Measurements from ENCODE around the gene MRPS34. TPM values are rescaled to one million over a fixed set of nuclear protein-coding genes. Genes with fewer than 3 reads are reported as not detected.

The MRPS34 gene
- total and polyA plus RNA-seq, 4 donors = 40.1 to 110 (median 100) TPM

- no peak for TF ChIP-seq CTCF (IDR thresholded peaks at IDR 0.05; ENCODE audit: control extremely low read depth, extremely low read depth)
- H3K4me1 ChIP-seq (ENCODE audit: control insufficient read depth in 5 of 5, insufficient read depth in 5 of 5, low read length in 5 of 5) = no peaks in the 10 kb centered on the region
- no peak overlapping the region for H3K4me3 ChIP-seq
- no peak for DNase-seq
- no peak overlapping the region for H3K9ac ChIP-seq (ENCODE audit: insufficient read depth in 1 of 2, low read length in 2 of 2)
- H3K27ac ChIP-seq (ENCODE audit: low read depth in 1 of 2, low read length in 1 of 2) = no peak overlapping the region
- H3K27me3 ChIP-seq (ENCODE audit: control insufficient read depth in 3 of 3, insufficient read depth in 3 of 3, low read length in 2 of 3) = no peaks in the 10 kb centered on the region
- no peaks in the 10 kb centered on the region for H3K9me3 ChIP-seq (ENCODE audit: control insufficient read depth in 4 of 4, insufficient read depth in 3 of 4, low read length in 3 of 4)
- 94 to 96% methylated on average over 37 of the region's 37 CpGs for WGBS, 2 donors
- ATAC-seq (ENCODE audit: insufficient read depth, low FRiP score) = no peak
- peaks cover 0 to 46% (median 14%) of the 10 kb centered on the region in 4 donors for H3K36me3 ChIP-seq (ENCODE audit: control insufficient read depth in 4 of 4, insufficient read depth in 4 of 4, low read length in 4 of 4)
Measured at GRCh38 chr16:1757714-1758461, 15.0 kb downstream of the MRPS34 start.

GRCh38 chr16:1754204-1754603 is 18.7 kb downstream of the MRPS34 start:
- no peak overlapping the region for H3K9ac ChIP-seq (ENCODE audit: insufficient read depth in 1 of 2, low read length in 2 of 2)
- no peaks in the 10 kb centered on the region for H3K4me1 ChIP-seq (ENCODE audit: control insufficient read depth in 5 of 5, insufficient read depth in 5 of 5, low read length in 5 of 5)
- peaks cover 4 to 44% (median 23%) of the 10 kb centered on the region in 4 donors for H3K36me3 ChIP-seq (ENCODE audit: control insufficient read depth in 4 of 4, insufficient read depth in 4 of 4, low read length in 4 of 4)
- no peak for DNase-seq
- WGBS, 2 donors = 97% methylated on average over 12 of the region's 12 CpGs
- H3K4me3 ChIP-seq = no peak overlapping the region
- no peaks in the 10 kb centered on the region for H3K27me3 ChIP-seq (ENCODE audit: control insufficient read depth in 3 of 3, insufficient read depth in 3 of 3, low read length in 2 of 3)
- no peak for ATAC-seq (ENCODE audit: insufficient read depth, low FRiP score)
- no peak overlapping the region for H3K27ac ChIP-seq (ENCODE audit: low read depth in 1 of 2, low read length in 1 of 2)
- TF ChIP-seq CTCF (IDR thresholded peaks at IDR 0.05; ENCODE audit: control extremely low read depth, extremely low read depth) = no peak
- no peaks in the 10 kb centered on the region for H3K9me3 ChIP-seq (ENCODE audit: control insufficient read depth in 4 of 4, insufficient read depth in 3 of 4, low read length in 3 of 4)

GRCh38 chr16:1752853-1753252 is 20.1 kb downstream of the MRPS34 start:
- H3K27ac ChIP-seq (ENCODE audit: low read depth in 1 of 2, low read length in 1 of 2) = no peak overlapping the region
- H3K9ac ChIP-seq (ENCODE audit: insufficient read depth in 1 of 2, low read length in 2 of 2) = no peak overlapping the region
- ATAC-seq (ENCODE audit: insufficient read depth, low FRiP score) (no peak), DNase-seq (no peak)
- no peaks in the 10 kb centered on the region for H3K9me3 ChIP-seq (ENCODE audit: control insufficient read depth in 4 of 4, insufficient read depth in 3 of 4, low read length in 3 of 4)
- no peaks in the 10 kb centered on the region for H3K27me3 ChIP-seq (ENCODE audit: control insufficient read depth in 3 of 3, insufficient read depth in 3 of 3, low read length in 2 of 3)
- no peak for TF ChIP-seq CTCF (IDR thresholded peaks at IDR 0.05; ENCODE audit: control extremely low read depth, extremely low read depth)
- 96 to 97% methylated on average over 14 of the region's 14 CpGs for WGBS, 2 donors
- peaks cover 4 to 50% (median 30%) of the 10 kb centered on the region in 4 donors for H3K36me3 ChIP-seq (ENCODE audit: control insufficient read depth in 4 of 4, insufficient read depth in 4 of 4, low read length in 4 of 4)
- H3K4me1 ChIP-seq (ENCODE audit: control insufficient read depth in 5 of 5, insufficient read depth in 5 of 5, low read length in 5 of 5) = no peaks in the 10 kb centered on the region
- no peak overlapping the region for H3K4me3 ChIP-seq

Measured in lung (tissue), 12 donors.